ENCODE data around the gene KLHL6. TPM values are rescaled to one million over a fixed set of nuclear protein-coding genes. Genes with fewer than 3 reads are reported as not detected.

Gene KLHL6
- total and polyA plus RNA-seq, 2 of the 8 experiments (the other 6 are each of a cell fraction or from before 2014, with no cell fraction given): 0.05 TPM; not detected in 1

GRCh38 chr3:183514021-183514420 is 41.5 kb downstream of the KLHL6 start (continued):
- TF ChIP-seq CHD7 (IDR thresholded peaks at IDR 0.05; ENCODE audit: insufficient replicate concordance, low read length) (no peak), TCF12 (IDR thresholded peaks at IDR 0.05; ENCODE audit: low read depth, low read length) (no peak), CBX5 (IDR thresholded peaks at IDR 0.05; ENCODE audit: low read depth, low read length) (no peak), JUND (IDR thresholded peaks at IDR 0.05; ENCODE audit: low read length) (no peak), BACH1 (IDR thresholded peaks at IDR 0.05; ENCODE audit: low read length) (no peak), YY1 (IDR thresholded peaks at IDR 0.05; ENCODE audit: low read depth, low read length) (no peak), SP2 (IDR thresholded peaks at IDR 0.05; ENCODE audit: low read length) (no peak), MAFK (IDR thresholded peaks at IDR 0.05; ENCODE audit: low read depth, low read length) (no peak), POLR2A (IDR thresholded peaks at IDR 0.05; ENCODE audit: control extremely low read depth in 1 of 2, low read depth in 2 of 2, low read length in 2 of 2) (no peak)
